Islet precursor cell (in vitro differentiated cells): ENCODE measurements around the gene RIMS3.
"Not testable (repeated sequence)": the region's sequence is repeated elsewhere in the genome, so short reads cannot be mapped to it uniquely, and the experiment has no call there.

Experiments used
- DNase-seq: peaks from one replicate; pipeline ENCODE4 v3.0.0-alpha.2; 2018

RIMS3 gene

GRCh38 chr1:40665335-40666171 lies at the start of gene RIMS3:
TSS of gene RIMS3 (minus strand) at chr1:40665682. CDS start at chr1:40641925, 23,757 bp downstream.
- peak; percentile 88 for DNase-seq

DNA sequence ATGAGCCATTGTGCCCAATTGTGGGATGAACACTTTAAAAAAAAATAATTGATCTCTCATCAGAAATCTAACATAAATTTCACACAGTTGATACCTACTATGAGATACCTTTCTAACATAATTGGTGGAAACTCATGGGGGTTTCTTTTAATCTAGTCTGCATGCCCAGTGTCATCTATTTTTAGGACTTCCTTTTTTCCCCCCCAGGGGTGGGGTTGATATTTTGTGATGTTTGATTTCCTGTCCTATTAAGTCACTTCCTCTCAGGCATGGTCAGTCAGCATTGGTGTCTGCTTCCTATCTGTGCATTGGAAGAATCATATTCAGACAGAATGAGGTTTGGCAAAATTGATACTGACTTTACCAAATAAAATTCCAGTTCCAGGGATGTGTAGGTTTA lies 47.5 kb upstream of the RIMS3 start:
- DNase-seq: no peak

DNA sequence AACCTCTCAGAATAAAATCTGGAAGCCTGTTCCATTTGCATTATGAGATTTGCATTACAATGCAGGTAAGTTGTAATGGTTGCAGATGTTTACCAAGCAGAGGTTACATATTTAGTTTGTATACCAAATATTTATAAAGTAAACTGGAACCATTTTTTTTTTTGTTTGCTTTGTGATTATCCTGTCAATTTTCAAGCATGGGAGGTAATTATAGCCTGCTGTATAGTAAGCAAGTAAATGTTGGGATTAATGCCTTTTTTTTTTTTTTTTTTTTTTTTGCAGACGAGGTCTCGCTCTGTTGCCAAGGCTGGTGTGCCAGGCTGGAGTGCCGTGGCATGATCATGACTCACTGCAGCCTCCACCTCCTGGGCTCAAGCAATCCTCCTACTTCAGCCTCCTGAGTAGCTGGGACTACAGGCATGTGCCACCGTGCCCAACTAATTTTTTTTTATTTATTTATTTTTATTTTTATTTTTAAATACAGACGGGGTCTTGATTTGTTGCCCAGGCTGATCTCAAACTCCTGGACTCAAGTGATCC lies 47.0 kb upstream of the RIMS3 start:
- DNase-seq: no peak

DNA sequence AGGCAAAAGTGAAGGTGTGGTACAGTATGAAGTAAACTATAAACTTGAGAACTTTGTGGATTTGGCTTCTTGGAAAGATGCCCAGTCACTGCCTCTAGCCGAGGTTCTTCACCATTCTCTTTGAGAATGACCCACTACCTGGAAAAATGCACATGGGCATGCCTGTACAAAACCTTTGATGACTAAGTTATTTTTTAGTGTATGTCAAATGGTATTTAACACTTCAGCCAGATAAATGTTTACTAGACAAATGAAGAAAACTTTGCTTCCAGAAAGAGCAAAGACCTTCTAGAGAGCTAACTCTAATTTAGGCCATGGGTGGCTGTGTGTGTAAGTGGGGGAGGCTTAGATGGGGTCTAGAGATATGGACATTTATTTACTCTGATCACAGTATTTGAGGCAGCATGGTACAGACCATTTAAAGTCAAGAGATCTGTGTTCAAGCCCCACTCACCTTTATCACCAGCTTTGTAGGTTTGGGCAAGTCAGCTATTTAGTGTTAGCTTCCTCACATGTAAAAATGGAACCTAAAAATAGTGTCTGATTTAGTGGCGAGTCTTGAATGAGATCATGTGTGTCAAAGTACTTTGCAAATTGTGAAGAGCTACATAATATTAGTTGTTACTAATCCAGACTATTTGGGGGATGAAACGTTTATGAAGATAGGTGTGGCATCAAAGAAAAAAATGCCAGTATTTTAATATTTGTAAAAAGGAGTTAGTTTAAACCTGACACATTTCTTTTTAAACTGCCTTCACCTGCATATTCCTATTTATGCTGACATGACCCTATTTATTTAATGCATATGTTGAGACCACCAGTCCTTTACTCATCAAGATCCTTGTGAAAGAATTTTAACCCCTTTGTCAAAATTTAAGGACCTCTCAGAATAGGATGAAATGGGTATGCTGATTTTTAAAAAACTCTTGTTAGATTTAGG lies 46.3 kb upstream of the RIMS3 start:
- no peak for DNase-seq

- no peak for DNase-seq
Observed at GRCh38 chr1:40710581-40711315, 45.3 kb upstream of the RIMS3 start.

DNA sequence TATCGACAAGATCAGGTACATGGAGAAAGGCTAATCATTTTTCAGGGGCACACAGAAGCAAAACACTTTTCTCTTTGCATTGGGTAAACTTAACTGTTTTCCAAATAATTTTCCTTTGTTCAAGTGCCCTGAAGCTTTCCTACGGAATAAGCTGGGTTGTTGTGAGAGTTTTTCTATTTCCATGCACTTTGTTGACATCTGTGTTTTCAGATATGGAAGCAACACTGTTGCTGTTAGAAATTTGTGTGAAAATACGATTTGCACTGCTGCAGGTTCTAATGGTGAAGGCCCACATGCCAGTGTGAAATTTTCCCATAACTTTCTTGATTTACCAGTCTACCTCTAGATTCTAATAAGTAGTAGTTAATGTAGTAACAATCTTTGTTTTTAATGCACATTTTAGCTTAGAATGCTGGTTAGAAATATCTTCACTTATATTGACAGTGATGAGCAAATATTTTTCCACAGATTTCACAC lies 44.4 kb upstream of the RIMS3 start:
- DNase-seq: no peak

GRCh38 chr1:40709100-40709801 lies 43.8 kb upstream of the RIMS3 start:
- DNase-seq: peak; percentile 96

DNA sequence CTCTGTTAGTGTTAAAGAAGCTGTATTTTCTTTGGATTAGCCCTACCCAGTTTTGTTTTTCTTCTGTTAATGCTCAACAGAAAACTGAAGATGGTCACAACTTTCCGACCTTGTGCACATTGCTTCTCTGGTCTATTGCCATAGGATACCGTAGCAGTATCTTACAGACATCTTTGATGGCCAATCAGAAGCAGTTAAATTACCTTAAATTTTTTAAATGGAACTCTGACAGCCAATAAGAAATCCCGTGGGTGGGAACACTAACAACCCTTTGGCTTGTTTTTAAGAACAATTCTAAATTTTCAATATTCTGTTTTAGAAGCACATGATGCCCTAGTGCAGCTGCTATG lies 43.2 kb upstream of the RIMS3 start:
- no peak for DNase-seq

GRCh38 chr1:40706626-40707025 lies 41.1 kb upstream of the RIMS3 start:
- DNase-seq: no peak

DNA sequence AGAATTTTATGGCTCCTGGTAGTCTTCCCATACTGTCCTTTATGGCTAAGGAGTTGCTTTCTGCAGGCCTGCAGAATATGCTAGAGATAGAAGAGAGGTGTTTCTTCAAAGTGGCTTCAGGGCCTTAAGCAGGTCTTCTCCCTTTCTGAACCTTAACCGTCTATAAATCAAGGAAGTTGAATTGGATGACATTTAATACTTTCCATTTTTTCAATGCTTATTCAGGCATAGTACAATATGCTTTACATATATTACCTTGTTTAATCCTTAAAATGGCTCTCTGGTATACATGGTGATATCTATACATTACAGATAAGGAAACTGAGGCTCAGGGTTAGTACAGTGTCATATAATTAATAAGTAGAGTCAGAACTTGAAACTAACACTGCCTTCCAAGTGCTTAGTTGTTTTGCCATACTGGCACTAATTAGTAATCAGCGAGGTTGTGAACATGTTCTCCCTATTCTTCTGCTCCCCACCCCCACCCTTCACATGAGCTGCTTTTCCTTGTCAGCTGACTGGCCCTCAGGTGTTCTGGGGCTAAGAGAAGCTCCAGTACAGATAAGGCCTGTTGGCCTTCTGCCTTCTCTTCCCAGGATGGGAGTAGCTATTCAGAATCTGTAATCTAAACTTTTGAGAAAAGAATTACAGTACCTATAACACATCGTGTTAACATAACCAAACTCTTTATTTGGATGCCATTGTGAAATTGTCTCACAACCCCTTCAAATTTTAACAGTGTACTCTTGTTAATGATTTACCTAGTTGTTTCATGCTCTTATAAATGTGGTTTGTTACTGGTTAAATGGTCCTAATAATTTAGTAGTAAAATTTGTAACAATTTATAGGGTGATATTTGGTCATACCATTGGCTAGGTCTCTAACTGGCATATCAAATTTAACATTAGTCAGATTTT lies 39.6 kb upstream of the RIMS3 start:
- DNase-seq: no peak

DNA sequence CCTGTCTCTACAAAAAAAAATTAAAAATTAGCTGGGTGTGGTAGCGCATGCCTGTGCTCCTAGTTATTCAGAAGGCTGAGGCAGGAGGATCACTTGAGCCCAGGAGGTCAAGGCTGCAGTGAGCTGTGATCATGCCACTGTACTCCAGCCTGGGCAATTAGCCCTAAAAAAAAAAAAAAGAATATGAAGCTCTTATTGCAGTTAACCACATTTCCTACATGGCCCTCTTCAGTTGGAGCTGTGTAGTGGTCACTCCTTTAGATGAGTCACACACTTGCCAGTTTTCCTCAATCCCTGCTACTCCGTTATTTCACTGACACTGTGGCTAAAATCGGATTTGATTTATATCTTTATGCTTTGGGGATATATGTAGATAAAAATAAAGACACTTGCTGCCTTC lies 37.8 kb upstream of the RIMS3 start:
- no peak for DNase-seq

DNA sequence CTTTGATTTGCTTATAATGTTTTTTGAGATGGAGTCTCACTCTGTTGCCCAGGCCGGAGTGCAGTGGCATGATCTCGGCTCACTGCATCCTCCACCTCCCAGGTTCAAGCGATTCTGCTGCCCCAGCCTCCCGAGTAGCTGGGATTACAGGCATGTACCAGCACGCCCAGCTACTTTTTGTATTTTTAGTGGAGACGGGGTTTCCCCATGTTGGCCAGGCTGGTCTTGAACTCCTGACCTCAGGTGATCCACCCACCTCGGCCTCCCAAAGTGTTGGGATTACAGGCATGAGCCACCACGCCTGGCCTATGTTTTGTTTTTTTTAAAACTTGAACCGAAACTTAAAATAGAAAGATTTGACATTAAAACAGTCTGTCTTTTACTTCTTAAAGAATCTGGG lies 37.3 kb upstream of the RIMS3 start:
- not testable (repeated sequence) for DNase-seq

GRCh38 chr1:40701684-40702083 lies 36.2 kb upstream of the RIMS3 start:
- no peak for DNase-seq

DNA sequence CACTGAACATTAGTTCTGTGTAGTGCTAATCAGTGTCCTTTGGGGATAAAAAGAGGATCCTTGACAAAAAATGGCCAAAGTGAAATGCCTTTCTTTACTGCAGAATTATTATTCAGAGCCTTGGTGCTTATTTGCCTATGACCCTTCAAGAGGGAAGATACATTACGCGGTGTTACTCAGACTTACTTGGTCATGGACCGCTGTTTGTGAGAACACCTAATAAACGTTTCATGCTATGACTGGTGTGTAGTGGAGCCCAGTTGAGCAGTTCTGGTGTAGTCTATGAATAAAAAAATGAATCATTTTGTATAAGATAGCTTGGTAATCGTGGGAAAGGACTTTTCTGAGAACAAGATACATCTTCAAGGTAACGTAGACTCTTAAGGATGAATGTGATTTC lies 34.3 kb upstream of the RIMS3 start:
- no peak for DNase-seq

DNA sequence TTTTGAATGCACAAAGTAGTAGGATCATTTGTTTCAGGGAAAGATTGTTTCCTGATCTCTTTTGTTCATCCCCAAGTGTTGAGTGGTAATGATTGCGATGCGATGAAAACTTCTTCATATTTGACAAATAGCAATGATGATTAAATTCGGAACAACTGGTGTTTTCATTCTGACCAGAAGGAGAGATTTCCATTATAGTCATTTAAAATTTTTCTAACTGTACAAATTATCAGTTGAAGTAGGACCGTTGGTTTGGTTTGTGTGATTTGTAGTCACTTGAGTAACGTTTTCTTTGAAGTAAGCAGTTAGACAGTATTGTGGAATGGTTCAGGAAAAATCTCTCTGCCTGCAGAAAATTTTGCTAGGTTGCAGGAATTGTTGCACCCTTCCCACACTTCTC lies 32.0 kb upstream of the RIMS3 start:
- DNase-seq: no peak

DNA sequence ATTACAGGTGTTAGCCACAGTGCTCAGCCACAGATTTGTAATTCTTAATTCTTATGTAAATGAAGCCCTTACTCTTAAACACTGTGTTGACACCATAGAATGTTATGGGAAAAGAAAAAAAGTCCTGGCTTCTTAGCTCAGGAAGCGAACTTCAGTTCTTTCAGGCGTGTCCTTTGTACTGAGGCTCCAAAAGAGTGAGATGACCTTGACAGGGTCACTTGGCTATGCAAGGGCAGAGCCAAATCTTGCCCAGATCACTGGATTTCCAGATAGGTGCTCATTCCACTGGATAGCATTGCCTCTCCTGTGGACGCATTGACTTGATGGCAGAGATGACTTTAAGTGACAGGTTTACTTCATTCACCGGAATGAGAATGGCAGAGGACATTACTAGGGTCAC lies 30.8 kb upstream of the RIMS3 start:
- no peak for DNase-seq

- DNase-seq: no peak
Observed at GRCh38 chr1:40694353-40694874, 28.9 kb upstream of the RIMS3 start.

GRCh38 chr1:40693425-40693824 lies 27.9 kb upstream of the RIMS3 start:
- DNase-seq: no peak

DNA sequence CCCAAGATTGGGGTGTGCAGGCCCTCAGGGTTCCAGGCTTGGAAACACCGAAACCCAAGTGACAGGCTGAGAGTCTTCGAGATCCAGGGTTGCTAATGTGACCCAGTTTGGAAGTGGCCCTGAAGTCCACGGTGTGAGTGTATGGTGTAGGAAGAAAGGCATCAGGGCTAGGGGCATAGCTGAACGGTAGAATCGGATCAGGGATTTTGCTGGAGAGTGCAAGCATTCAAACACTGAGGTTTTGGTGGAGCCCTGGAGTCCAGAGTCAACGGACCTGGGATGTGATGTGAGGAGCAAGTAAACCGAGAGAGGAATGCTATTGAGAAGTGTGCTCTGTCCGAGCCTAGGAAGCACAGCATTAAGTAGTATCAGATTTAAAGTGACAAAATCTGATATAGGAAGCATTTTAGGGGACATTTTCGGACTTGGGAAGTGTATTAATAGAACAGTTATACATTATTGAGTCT lies 27.0 kb upstream of the RIMS3 start:
- DNase-seq: peak; percentile 56

DNA sequence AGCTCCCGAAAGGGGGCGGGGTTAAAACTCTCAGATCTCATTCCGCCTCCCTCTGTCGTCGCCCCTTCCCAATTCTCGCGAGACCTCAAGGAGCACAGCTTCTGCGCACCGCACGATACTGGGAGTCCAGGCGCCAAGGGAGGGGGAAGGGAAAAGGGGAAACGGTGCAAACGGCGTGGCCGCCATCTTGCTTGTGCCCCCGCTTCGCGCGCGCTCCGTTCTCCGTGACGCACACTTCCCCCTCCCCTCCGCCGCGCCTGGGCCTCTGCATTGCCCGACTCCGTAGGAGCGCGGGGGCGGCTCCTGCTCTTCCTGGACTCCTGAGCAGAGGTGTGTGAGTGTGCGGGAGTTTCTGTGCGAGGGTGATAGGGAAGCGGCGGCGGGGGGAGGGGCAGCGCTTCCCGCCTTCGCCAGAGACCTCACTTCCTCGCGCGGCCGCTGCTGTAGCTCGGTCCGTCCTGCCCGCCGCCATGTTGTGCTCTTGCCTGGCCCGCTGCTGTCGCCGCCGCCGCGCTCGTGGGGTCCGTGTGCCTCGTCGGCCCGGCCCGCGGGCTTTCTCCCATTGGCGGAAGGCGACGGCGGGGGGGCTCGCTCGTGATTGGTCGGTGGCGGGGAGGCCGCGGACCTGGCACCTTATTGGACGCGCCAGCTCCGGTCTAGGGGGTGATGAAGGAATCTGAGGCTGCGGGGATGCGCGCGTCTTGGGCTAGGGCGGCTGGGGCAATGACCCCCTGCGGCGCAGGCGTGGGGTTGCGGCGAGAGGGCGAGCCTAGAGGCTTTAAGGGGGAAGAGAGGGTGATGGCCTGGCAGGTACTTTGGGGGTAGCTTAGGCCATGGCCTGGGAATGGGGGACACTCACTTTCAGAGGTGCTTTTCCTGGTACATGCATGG lies 26.3 kb upstream of the RIMS3 start, which contains the start of gene NFYC:
Gene NFYC (plus strand): TSS at position 167 of the 891 bp plus-strand sequence. CDS start 47,140 bp downstream, outside the sequence.
- peak; percentile 98 for DNase-seq
